Chondrocyte (in vitro differentiated cells): ENCODE results near the gene SEMA3A. TPM values are rescaled to one million over a fixed set of nuclear protein-coding genes. Genes with fewer than 3 reads are reported as not detected.

Experiments used
- DNase-seq: peaks from one replicate; pipeline ENCODE4 v3.0.0; 2021; ENCODE audit warnings: mixed read lengths, low spot score
- H3K27ac Mint-ChIP-seq: one replicate; pipeline ENCODE4 v1.8.0; 2021; ENCODE audit warnings: mild to moderate bottlenecking, moderate library complexity, mixed read lengths; ENCODE audit not compliant: unreplicated experiment
- H3K27me3 Mint-ChIP-seq: 2 replicates; pipeline ENCODE4 v1.8.0; 2021; ENCODE audit warnings: low read depth, mixed read lengths
- H3K36me3 Mint-ChIP-seq: 2 replicates; pipeline ENCODE4 v1.8.0; 2021; ENCODE audit warnings: low read depth, mixed read lengths
- H3K4me1 Mint-ChIP-seq: 2 replicates; pipeline ENCODE4 v1.8.0; 2021; ENCODE audit warnings: low read depth, mild to moderate bottlenecking, mixed read lengths
- H3K4me3 Mint-ChIP-seq: one replicate; pipeline ENCODE4 v1.8.0; 2021; ENCODE audit warnings: mild to moderate bottlenecking, moderate library complexity, mixed read lengths; ENCODE audit not compliant: unreplicated experiment
- H3K9me3 Mint-ChIP-seq: 2 replicates; pipeline ENCODE4 v1.8.0; 2021; ENCODE audit warnings: low read depth, mixed read lengths
- CTCF ChIP-seq: fragments of 200-600 bp; sonication (generic); IDR thresholded peaks from 2 replicates; pipeline ENCODE4 v1.5.0; 2021; ENCODE audit warnings: antibody characterized with exemption, mild to moderate bottlenecking, moderate library complexity
- total RNA-seq: library from RNA; stranded (reverse); gene quantifications from 3 replicates; pipeline ENCODE4 v1.2.1, GENCODE V29; 2021

Gene SEMA3A
- total RNA-seq, 1 donor from 2014 or later = 0.65 TPM

- Mint-ChIP-seq H3K36me3 (no peaks in the 10 kb centered on the region), H3K4me3 (no peak overlapping the region), H3K9me3 (no peaks in the 10 kb centered on the region), H3K27me3 (no peaks in the 10 kb centered on the region), H3K4me1 (peaks cover 5% of the 10 kb centered on the region), H3K27ac (no peak overlapping the region)
- TF ChIP-seq CTCF = no peak
- no peak for DNase-seq
Measured at GRCh38 chr7:84187087-84187805, 7.3 kb downstream of the SEMA3A start.

- H3K27me3 Mint-ChIP-seq = no peaks in the 10 kb centered on the region
- DNase-seq = no peak
- H3K4me3 Mint-ChIP-seq = no peak overlapping the region
- H3K4me1 Mint-ChIP-seq = peaks cover 5% of the 10 kb centered on the region
- TF ChIP-seq CTCF = no peak
- no peak overlapping the region for H3K27ac Mint-ChIP-seq
- no peaks in the 10 kb centered on the region for H3K9me3 Mint-ChIP-seq
- no peaks in the 10 kb centered on the region for H3K36me3 Mint-ChIP-seq
Measured at GRCh38 chr7:84183741-84184140, 10.8 kb downstream of the SEMA3A start.

- Mint-ChIP-seq H3K4me3 (no peak overlapping the region), H3K9me3 (no peaks in the 10 kb centered on the region), H3K4me1 (no peaks in the 10 kb centered on the region), H3K27me3 (no peaks in the 10 kb centered on the region), H3K36me3 (no peaks in the 10 kb centered on the region), H3K27ac (no peak overlapping the region)
- TF ChIP-seq CTCF = no peak
- no peak for DNase-seq
Measured at GRCh38 chr7:84182301-84182700, 12.3 kb downstream of the SEMA3A start.

GRCh38 chr7:84181628-84182027, 13.0 kb downstream of the SEMA3A start:
- peaks cover 3% of the 10 kb centered on the region for H3K4me1 Mint-ChIP-seq
- H3K4me3 Mint-ChIP-seq = no peak overlapping the region
- no peaks in the 10 kb centered on the region for H3K36me3 Mint-ChIP-seq
- H3K27ac Mint-ChIP-seq = no peak overlapping the region
- H3K27me3 Mint-ChIP-seq = no peaks in the 10 kb centered on the region
- TF ChIP-seq CTCF = no peak
- H3K9me3 Mint-ChIP-seq = no peaks in the 10 kb centered on the region
- DNase-seq = no peak

DNA sequence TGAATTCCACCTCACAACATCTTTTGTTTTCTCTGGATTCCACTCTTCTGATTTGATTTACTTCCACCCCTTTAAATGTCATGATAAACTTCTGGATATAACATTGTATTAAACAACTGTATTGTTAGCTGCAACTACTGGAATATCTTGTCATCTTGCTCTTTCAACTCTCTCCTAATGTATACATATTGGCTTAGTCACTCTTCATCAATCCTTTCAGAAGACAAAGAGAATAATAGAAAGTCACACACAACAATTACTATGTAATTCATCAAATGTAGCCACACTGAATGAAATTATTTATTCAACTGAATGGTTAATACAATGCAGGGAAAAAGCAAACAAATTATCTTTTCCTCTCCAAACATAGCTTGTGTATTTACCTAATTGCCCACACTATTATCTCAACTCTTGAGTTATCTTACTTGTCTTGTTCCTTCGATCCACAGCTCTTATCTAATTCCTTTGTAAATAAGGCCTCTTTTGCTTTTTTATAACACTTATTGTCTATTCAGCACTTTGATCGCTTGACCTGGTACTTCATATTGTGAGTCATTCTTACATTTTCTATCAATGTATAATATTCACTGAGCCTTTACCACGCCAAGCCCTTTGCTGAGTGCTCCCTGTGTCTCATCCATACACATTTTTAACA, 16.7 kb downstream of the SEMA3A start:
- peaks cover 4% of the 10 kb centered on the region for H3K4me1 Mint-ChIP-seq
- no peaks in the 10 kb centered on the region for H3K9me3 Mint-ChIP-seq
- H3K4me3 Mint-ChIP-seq = no peak overlapping the region
- TF ChIP-seq CTCF = no peak
- H3K36me3 Mint-ChIP-seq = no peaks in the 10 kb centered on the region
- H3K27ac Mint-ChIP-seq = no peak overlapping the region
- H3K27me3 Mint-ChIP-seq = no peaks in the 10 kb centered on the region
- DNase-seq = no peak
